CD4-positive, alpha-beta T cell treated with Interleukin-15 for 4 hours (primary cell): Measurements from ENCODE around the gene BTBD17.

Source experiments
- DNase-seq: peaks from one replicate; pipeline ENCODE4 v3.0.0-alpha.2; 2020; ENCODE audit warnings: low spot score

BTBD17 gene

DNA sequence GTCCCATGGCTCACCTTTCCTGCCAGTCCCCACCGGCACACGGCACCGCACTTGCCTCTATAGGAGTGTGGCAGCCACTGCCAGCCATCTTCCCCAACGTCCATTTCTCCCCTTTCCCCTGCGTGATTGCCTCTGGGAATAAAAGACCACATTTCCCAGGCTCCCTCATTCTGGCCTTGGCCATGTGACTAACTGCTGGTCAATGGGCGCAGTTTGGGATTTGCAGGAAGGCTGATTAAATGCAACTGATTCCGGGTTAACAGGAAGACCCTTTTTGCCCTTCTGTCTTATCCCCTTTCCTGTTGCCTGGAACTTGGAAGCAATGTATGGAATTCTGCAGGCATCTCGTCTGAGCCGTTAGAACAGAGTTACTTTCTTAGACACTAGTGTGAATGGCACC, 3.0 kb downstream of the BTBD17 start:
- DNase-seq, result no peak

DNA sequence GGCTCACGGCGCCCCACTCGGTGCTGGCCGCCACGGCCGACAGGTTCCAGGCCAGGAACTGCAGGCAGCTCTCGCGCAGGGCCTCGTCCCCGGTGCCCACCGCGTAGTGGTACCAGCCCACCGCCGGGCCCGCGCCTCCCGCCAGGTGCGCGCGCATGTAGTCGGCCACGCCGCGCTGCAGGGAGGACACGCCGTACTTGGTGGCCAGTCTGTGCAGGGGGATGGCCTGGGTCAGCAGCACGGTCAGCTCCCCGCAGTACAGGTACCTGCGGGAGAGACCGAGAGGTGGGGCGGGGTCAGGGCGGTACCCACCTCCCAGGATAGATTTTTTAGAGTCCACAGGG, 4.2 kb downstream of the BTBD17 start:
- no peak for DNase-seq

DNA sequence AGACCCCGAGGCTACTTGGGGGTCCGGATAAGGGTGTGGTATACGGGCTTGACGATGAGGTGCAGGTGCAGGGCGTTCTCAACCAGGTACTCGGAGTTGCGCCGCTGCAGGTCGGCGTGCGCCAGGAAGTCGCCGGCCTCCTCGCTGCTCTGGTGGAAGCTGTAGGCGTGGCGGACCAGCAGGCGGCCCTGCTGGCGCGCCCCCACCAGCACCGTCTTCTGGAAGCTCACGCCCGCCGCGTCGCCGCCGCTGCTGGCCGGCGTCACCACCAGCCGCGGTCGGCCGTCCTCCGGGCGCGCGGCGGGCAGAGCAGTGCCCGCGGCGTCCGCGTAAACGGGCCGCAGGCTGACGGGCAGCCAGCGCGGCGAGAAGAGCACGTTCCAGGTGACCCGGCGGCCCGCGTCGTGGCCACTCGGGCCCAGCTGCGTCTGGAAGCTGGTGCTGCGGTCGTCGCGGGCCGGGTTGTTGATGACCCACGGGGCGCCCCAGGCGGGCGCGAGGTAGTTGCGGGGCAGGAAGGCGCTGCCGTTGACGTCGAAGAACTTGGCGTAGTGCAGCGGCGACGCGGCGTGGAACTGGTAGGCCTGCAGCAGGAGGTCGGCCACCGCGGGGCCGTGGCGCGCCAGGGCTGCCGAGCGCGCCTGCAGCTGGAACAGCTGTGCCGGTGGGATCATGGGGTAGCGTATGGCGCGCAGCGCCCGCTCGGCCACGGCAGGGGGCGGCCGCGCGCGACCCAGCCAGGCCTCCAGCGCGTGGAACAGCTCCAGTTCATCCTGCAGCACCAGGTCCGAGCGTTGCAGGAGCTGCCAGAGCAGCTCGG, 4.8 kb downstream of the BTBD17 start:
- DNase-seq, result no peak

DNA sequence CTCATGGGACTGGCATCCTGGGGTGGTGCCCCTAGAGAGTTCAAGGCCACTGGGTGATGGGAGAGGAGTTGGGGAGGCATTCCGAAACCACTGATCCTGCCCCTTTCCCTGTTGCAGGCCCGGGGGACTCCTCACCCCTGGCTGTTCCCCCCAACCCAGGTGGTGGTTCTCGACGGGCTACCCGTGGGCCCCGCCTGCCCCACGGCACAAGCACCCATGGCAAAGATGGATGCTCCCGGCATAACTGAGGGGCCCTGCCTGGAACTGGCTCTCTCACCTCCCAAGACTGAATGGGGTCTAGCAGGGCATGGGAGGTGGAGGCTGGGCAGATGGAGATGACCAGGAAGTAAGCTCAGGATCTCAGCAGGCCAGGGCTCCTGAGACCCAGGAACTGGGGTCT, 6.6 kb downstream of the BTBD17 start:
- no peak for DNase-seq

DNA sequence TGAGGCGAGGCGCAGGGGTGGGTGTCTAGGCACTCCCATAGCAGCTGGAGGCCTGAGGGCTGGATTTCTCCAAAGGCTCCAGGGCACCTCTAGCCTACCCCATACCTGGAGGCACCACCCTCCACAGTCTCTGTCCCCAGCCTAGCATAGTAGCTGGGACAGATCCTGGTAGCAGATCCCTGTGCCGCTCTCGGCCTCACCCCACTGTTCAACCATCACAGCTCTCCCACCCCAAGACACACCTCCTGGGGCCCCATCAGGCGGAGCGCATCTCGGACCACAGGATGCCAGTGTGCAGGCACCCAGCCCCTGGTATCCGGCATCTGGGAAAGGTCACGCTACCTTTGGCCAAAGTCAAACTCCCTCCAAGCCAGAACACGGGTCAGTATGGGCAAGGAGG, 7.1 kb downstream of the BTBD17 start:
- DNase-seq, result no peak

DNA sequence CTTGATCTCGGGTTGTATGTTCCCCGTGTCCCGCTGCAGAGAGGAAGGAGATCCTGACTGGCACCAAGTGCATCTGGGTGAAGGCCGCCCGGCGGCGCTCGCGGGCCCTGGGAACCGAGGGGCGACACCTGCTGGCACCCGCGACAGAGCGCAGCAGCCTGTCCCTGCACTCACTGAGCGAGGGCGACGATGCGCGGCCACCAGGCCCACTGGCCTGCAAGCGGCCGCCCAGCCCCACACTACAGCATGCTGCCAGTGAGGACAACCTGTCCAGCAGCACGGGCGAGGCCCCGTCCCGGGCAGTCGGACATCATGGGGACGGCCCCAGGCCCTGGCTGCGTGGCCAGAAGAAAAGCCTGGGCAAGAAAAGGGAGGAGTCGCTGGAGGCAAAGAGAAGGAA, 7.5 kb downstream of the BTBD17 start:
- peak; percentile 42 for DNase-seq

DNA sequence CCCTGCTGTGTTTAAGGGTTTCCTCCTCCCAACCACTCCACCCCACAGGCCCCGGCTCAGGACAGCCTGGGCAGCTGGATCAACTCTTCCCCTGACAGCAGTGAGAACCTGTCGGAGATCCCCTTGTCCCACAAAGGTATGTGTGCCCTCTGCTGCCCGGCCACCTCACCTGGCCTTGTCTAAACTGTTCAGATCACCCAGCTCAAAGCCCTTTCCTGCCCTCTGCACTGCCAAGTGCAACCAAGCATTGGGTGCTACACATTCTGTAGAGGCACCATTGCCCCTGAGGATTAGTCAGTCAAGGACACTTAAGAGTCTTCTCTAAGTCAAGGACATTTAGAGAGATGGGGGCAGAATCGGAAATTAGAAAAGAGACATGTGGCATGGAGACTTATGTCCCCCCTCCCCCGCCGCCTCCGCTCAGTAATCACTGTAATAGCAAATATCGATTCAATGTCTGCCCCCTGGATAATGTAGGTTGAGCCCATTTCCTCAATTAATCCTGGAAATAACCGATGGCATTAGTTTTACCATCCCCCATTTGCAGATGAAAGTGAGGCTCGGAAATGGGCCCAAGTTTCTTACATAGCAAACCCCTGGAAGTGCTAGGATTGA, 8.1 kb downstream of the BTBD17 start:
- DNase-seq, result no peak

DNA sequence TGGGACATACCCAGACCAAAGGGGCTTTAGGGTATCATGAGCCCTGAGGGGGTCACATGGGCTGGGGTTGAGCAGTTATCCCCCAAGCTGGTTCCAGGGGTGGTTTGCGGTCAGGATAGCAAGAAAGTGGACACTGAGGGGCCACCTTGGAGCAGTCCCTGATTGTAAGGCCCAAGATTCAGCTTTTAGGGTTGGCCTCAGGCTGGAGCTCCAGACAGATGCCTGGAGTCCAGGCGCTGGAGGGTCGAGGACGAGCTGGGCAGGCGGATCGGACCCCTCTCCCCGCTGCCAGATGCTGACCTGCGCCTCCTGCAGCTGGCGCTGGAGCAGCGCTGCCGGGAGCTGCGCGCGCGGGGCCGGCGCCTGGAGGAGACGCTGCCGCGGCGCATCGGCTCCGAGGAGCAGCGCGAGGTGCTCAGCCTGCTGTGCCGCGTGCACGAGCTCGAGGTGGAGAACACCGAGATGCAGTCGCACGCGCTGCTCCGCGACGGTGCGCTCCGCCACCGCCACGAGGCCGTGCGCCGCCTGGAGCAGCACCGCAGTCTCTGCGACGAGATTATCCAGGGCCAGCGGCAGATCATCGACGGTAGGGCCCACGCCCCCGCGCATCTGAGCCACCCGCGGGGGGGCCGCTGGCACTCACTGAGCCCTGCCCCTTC, 10.0 kb downstream of the BTBD17 start:
- no peak for DNase-seq

DNA sequence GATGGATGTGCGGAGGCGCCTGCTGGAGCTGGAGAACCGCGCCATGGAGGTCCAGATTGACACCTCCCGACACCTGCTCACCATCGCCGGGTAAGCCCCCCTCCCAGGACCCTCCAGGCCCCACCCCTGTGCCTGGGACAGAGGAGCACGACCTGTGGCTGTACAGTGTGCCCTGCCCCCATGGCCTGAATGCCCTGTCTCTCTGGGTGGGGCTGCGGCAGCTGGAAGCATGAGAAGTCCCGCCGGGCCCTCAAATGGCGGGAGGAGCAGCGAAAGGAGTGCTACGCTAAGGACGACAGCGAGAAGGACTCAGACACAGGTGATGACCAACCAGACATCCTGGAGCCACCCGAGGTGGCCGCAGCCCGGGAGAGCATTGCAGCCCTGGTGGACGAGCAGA, 11.2 kb downstream of the BTBD17 start:
- no peak for DNase-seq

DNA sequence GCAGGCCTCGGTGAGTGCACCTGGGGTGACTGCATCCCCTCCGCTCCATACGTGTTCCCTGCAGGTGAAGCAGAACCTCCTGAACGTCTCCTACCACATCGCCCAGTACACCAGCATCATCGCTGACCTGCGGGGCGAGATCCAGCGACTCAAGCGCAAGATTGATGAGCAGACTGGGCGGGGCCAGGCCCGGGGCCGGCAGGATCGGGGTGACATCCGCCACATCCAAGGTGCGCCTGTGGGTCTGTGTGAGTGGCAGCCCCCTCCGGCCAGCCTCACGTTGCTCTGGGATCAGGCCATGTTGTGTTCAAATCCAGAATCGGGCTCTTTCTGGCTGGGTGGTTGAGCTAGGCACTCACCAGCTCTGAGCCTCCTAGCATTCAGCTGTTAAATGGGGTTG, 12.5 kb downstream of the BTBD17 start:
- no peak for DNase-seq

DNA sequence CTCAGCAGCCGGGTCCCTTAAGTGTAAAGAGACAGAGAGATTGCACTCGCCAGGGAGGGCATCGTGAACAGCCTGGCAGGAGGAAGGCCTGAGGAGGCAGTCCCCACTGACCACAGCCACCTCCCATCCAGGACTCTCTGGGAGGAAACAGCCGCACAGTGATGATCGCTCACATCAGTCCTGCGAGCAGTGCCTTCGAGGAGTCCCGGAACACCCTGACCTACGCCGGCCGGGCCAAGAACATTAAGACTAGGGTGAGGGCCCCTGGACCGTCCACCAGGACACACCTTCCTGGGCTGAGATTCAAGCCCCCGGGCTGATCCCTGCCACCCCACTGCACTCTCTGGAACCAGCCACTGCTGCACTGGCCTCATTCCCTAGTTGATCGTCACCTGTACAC, 14.0 kb downstream of the BTBD17 start:
- DNase-seq, result no peak

DNA sequence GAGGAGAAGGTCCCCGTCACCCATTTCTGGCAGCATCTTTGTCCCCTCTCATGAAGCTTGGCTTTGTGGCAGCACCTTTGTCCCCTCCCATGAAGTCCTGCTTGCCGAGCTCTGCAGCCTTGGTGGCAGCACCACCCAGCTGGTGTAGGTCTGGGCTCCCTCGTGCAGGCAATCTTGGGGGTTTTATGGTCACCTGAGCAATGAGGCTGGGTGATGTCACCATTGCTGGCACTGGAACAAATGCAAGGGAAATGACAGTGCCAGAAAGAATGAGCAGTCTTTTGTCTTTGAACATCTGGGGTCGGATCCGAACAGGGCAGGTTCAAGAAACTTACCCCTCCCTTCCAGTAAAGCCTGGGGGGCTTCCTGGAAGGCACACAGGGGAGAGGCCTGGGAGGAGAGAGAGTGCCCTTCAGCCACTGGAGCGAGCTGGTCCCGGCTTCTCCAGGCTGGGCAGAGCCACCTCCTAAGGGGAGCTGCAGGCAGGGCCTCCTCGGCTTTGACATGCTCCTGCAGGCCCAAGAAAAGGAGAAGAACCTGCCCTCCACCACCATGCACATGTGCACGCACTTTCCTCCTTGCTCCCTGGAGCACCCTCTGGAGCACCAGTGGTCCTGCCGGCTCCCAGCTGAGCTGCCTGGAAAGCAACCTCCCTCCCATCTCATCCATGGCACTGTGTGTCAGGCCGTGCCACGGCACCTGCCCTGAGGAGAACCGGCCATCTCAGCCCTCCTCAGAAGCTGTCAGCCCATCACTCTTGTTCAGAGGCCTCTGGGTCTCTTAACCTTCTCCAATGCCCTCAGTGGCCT, 16.0 kb downstream of the BTBD17 start:
- DNase-seq, result no peak

DNA sequence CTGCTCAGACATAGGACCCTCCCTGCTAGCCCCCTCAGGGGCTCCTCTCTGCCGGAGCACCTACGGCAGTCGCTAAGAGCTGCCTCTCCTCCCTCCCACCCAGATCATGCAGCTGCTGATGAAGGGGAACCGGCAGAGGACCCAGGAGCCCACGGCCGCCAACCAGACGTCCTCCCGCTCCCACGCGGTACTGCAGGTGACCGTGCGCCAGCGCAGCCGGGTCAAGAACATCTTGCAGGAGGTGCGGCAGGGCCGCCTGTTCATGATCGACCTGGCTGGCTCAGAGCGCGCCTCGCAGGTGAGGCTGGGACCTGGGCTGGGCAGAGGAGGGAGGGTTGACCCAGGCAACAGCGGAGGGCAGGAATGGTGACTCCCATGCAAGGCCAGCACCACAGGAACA, 17.0 kb downstream of the BTBD17 start:
- no peak for DNase-seq

DNA sequence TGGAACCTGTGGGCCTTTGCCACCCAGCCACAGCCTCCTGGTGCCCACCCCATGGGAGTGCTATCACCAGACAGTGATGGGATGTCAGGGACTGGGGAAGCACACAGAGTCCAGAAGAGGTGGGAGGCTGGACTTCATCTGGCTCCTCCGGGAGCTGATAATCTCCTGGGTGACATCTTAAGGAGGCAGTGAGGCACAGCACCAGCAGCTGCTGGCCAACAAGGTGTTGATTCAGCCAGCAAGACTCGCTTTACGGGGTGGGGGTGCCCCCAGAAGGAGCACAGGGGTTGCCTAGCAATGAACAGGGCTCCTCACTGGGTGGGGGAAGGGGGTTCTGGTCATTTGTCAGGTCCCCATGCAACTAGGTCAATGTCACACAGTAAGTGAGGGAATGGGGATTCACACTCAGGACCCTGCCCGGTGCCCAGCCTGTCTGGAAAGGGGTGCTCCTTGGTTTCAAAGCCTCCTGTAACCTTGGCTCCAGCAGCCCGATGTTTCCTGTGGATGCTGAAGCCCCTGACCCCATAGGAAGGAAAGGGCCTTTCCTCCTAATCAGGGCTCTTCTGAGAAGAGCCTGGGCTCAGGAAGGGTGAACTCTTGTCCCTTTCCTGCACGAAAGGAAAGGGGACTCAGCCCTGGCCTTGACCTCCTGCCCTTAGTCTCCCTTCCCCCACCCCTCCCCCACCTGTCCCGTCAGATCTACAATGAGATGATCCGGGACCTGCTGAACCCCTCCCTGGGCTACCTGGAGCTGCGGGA, 18.0 kb downstream of the BTBD17 start:
- DNase-seq, result no peak

DNA sequence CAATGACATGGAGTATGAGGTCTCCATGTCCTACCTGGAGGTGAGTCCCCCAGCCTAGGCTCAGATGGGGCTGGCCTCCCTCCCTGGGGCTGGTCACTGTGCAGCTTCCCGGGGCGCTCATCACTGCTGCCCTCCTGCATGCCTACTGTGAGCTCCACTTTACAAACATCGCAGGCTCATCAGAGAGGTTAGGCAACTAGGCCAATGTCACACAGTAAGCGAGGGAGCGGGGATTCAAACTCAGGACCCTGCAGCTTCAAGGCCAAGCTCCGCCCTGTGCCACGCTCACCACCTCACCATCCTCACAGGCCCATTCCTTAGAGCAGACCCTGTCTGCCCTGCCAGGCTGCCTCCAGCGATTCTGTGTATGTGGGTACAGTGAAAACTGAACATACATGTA, 18.5 kb downstream of the BTBD17 start:
- DNase-seq, result no peak

DNA sequence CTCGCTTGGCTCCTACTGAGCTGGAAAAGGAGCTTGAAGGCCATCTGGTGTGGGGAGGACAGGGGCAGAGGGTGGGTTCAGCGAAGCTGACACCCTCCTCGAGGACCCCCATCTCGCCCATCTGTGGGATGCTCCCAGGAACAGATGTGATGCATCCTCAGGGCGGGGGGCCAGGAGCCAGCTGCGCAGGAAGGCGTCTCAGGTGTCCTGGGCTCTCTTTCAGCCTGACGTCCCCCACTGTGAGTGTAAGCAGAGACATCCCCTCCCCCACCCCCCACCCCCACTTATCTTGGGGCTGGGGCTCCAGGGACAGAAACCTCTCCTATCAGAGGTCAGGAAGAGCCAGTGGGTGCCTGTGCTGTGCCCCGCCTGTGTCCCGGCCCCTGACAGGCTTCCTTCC, 19.4 kb downstream of the BTBD17 start:
- DNase-seq, result no peak

DNA sequence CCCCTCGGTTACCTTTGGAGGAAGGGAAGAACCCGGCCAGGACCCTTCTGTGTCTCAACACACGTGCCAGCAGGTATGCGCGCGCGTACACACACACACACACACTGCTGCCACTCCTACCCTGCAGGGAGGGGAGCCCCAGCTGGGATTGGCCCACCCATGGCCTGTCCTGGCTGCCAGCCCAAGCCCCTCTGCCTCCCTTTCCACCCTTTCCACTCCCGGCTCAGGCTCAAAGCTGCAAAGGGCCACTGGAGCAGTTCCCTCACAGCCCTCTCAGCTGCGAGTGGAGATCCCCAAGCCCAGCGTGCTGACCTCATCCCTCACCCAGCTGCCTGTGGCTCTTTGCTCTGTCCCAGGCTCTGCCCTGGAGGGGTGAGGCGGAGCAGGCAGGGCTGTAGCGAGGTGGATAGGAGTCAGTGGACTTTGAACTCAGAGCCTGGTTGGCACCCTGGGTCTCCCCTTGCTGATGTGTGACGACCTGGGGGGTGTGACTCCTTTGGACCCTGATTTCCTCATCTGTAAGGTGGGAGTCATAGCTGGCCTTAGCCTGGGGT, 21.1 kb downstream of the BTBD17 start:
- no peak for DNase-seq

DNA sequence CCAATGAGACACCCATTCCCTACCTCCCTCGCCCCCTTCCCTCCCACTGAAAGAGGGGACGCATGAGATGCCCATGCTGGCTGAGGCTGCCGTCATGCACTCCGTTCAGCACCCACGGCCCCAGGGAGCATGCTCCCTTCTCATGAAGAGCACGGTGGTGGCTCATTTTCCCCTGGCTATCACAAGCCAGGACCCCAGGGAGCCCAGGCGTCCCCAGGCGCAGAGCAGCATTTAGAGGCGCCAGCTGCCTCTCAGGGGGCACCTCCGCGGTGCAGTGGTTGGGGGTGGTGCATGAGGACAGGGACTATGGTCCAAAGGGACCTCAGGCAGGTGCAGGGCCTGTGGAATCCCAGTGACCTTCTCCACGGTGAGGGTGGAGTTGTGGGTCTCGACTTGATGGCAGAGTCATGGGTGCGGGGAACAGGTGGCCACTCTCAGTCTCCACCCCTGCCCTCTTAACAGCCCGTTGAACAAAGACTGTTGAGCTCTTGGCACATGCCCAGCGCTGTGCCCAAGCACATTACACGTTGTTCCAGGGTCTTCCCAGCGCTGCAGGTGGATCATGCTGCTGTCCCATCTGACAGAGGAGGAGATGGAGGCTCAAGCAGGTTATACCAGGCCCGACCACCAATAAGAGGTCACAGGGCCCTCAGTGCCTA, 22.0 kb downstream of the BTBD17 start:
- DNase-seq, result no peak

DNA sequence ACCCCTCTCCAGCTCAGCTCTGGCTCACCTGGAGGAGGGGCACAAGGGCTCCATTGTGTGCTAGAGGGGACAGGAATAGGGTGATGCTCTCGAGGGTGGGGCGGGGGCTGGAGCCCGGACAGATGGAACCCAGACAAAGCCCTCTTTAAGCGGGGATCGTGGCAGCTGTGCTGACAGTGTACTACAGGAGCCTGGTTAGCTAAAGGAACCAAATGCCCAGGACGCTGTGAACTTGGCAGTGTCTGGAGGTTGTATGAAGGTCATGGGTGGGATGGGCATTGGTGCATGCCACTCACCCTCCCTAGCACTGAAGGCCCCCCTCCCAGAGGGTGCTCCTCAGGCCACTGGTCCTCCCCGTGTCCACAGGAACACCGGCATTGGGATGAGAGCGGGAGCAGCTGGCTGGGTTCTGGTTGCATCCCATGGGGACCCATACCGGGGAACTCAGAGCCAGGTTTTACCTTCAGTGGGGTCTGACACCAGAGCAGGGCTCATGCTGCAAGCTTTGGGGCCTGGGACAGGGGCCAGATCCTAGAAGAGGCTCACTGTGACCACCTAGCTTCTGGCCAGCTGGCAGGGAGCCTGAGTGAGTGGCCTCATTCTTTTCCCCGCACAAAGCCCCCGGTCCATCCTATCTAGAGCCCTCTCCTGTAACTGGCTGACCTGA, 23.7 kb downstream of the BTBD17 start:
- DNase-seq, result no peak

DNA sequence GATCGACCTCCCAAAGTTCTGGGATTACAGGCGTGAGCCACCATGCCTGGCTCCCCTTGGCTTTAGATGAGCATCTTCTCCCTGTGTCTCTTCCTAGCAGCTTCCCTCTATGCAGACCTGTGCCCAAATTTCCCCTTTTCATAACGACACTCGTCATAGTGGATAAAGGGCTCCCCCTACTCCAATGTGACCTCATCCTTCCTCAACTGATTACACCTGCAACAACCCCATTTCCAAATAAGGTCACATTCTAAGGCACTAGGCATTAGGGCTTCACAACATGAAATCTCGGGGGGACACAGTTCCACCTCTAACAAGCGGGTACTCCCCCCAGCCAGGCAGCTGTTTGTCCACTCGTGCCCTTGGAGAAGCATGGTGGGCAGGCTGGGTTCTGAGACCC, 25.4 kb downstream of the BTBD17 start:
- DNase-seq, result no peak
